ENCODE data around the gene ZSCAN31.

ZSCAN31 gene

GRCh38 chr6:28353356-28353755, 17.4 kb upstream of the ZSCAN31 start:
- no peak for DNase-seq (ENCODE audit: low read depth in 2 of 2)

- no peak for DNase-seq (ENCODE audit: low read depth in 2 of 2)
These were observed 15.6 kb upstream of the ZSCAN31 start for GRCh38 chr6:28351493-28351925.

GRCh38 chr6:28351087-28351486, 15.1 kb upstream of the ZSCAN31 start:
- DNase-seq (ENCODE audit: low read depth in 2 of 2) = no peak

- peak; percentile 78 to 85 for DNase-seq (ENCODE audit: low read depth in 2 of 2)
These were observed 14.2 kb upstream of the ZSCAN31 start, which contains the start of gene ZKSCAN3 for GRCh38 chr6:28349892-28350737. Gene ZKSCAN3, plus strand, starts transcription at chr6:28349947. Its CDS starts 9,640 bp downstream, at chr6:28359587.

GRCh38 chr6:28349344-28349891, 13.5 kb upstream of the ZSCAN31 start:
- DNase-seq (ENCODE audit: low read depth in 2 of 2) = no peak

GRCh38 chr6:28347119-28347518, 11.2 kb upstream of the ZSCAN31 start:
- no peak for DNase-seq (ENCODE audit: low read depth in 2 of 2)

GRCh38 chr6:28345201-28345600, 9.3 kb upstream of the ZSCAN31 start:
- no peak for DNase-seq (ENCODE audit: low read depth in 2 of 2)

GRCh38 chr6:28343898-28344677, 8.1 kb upstream of the ZSCAN31 start:
- DNase-seq (ENCODE audit: low read depth in 2 of 2) = no peak

- no peak for DNase-seq (ENCODE audit: low read depth in 2 of 2)
These were observed 4.6 kb upstream of the ZSCAN31 start for GRCh38 chr6:28340310-28341095.

GRCh38 chr6:28337121-28337520, 1.2 kb upstream of the ZSCAN31 start:
- no peak for DNase-seq (ENCODE audit: low read depth in 2 of 2)

- DNase-seq (ENCODE audit: low read depth in 2 of 2) = no peak
These were observed 554 bp upstream of the ZSCAN31 start for GRCh38 chr6:28336284-28337120.

- no peak for DNase-seq (ENCODE audit: low read depth in 2 of 2)
These were observed 846 bp downstream of the ZSCAN31 start for GRCh38 chr6:28335040-28335563.

GRCh38 chr6:28334286-28335039, 1.5 kb downstream of the ZSCAN31 start:
- DNase-seq (ENCODE audit: low read depth in 2 of 2) = no peak

- no peak for DNase-seq (ENCODE audit: low read depth in 2 of 2)
These were observed 2.3 kb downstream of the ZSCAN31 start for GRCh38 chr6:28333599-28334018.

- no peak for DNase-seq (ENCODE audit: low read depth in 2 of 2)
These were observed 2.9 kb downstream of the ZSCAN31 start for GRCh38 chr6:28333047-28333446.

- DNase-seq (ENCODE audit: low read depth in 2 of 2) = no peak
These were observed 5.9 kb downstream of the ZSCAN31 start for GRCh38 chr6:28330041-28330440.

- DNase-seq (ENCODE audit: low read depth in 2 of 2) = no peak
These were observed 9.5 kb downstream of the ZSCAN31 start for GRCh38 chr6:28326371-28326948.

- DNase-seq (ENCODE audit: low read depth in 2 of 2) = no peak
These were observed 12.0 kb downstream of the ZSCAN31 start for GRCh38 chr6:28323813-28324424.

- no peak for DNase-seq (ENCODE audit: low read depth in 2 of 2)
These were observed 13.3 kb downstream of the ZSCAN31 start for GRCh38 chr6:28322661-28323060.
